HT-29 (cell line): Measurements from ENCODE around the gene RIIAD1. TPM values are rescaled to one million over a fixed set of nuclear protein-coding genes. Genes with fewer than 3 reads are reported as not detected.
"Not testable (repeated sequence)": the region's sequence is repeated elsewhere in the genome, so short reads cannot be mapped to it uniquely, and the experiment has no call there.

Experiments
- DNase-seq: peaks from one replicate; pipeline ENCODE4 v3.0.0-alpha.2; 2015; ENCODE audit warnings: low spot score
- total RNA-seq: library from RNA; depleted of rRNA; stranded (reverse); fragments of >200 nt; shearing (Covaris generic); gene quantifications from 2 replicates; pipeline ENCODE4 v1.2.3, GENCODE V29; 2014

Gene RIIAD1
- total RNA-seq, 1 experiment from 2014 or later = not detected

GRCh38 chr1:151733995-151734394 lies 12.7 kb downstream of the RIIAD1 start:
- not testable (repeated sequence) for DNase-seq

GRCh38 chr1:151737026-151737425 lies 15.7 kb downstream of the RIIAD1 start:
- DNase-seq = no peak

GRCh38 chr1:151737479-151737878 lies 16.2 kb downstream of the RIIAD1 start:
- DNase-seq = no peak

GRCh38 chr1:151739590-151740355 lies 18.5 kb downstream of the RIIAD1 start:
- peak; percentile 85 for DNase-seq

- DNase-seq = no peak
Observed at GRCh38 chr1:151741516-151741915, 20.2 kb downstream of the RIIAD1 start.

GRCh38 chr1:151756291-151756690 lies 35.0 kb downstream of the RIIAD1 start:
- DNase-seq = no peak

GRCh38 chr1:151759241-151759640 lies 37.9 kb downstream of the RIIAD1 start:
- no peak for DNase-seq

GRCh38 chr1:151760597-151761385 lies 39.5 kb downstream of the RIIAD1 start:
- no peak for DNase-seq

GRCh38 chr1:151762941-151763921 lies 41.9 kb downstream of the RIIAD1 start, which contains the start of gene MRPL9:
Gene MRPL9 (minus strand): TSS chr1:151763496. CDS start chr1:151763479, 17 bp downstream.
- peak; percentile 79 for DNase-seq

GRCh38 chr1:151763990-151764389 lies 42.7 kb downstream of the RIIAD1 start:
- no peak for DNase-seq

- peak; percentile 76 for DNase-seq
Observed at GRCh38 chr1:151768351-151769066, 47.2 kb downstream of the RIIAD1 start.

- not testable (repeated sequence) for DNase-seq
Observed at GRCh38 chr1:151769270-151769669, 47.9 kb downstream of the RIIAD1 start.

GRCh38 chr1:151773702-151774101 lies 52.4 kb downstream of the RIIAD1 start:
- no peak for DNase-seq

- no peak for DNase-seq
Observed at GRCh38 chr1:151774256-151774922, 53.1 kb downstream of the RIIAD1 start.

- no peak for DNase-seq
Observed at GRCh38 chr1:151775894-151776664, 54.8 kb downstream of the RIIAD1 start.

GRCh38 chr1:151776665-151777062 lies 55.3 kb downstream of the RIIAD1 start:
- DNase-seq = no peak

- DNase-seq = no peak
Observed at GRCh38 chr1:151777317-151777716, 56.0 kb downstream of the RIIAD1 start.
